HG02759 (cell line): ENCODE results near the gene HRH3.

ENCODE experiments used
- ATAC-seq: cut with Tn5 transposase; IDR thresholded peaks from one replicate; pipeline ENCODE4 v1.9.1; 2021; ENCODE audit warnings: mild to moderate bottlenecking, moderate library complexity; ENCODE audit not compliant: unreplicated experiment

HRH3 gene

DNA sequence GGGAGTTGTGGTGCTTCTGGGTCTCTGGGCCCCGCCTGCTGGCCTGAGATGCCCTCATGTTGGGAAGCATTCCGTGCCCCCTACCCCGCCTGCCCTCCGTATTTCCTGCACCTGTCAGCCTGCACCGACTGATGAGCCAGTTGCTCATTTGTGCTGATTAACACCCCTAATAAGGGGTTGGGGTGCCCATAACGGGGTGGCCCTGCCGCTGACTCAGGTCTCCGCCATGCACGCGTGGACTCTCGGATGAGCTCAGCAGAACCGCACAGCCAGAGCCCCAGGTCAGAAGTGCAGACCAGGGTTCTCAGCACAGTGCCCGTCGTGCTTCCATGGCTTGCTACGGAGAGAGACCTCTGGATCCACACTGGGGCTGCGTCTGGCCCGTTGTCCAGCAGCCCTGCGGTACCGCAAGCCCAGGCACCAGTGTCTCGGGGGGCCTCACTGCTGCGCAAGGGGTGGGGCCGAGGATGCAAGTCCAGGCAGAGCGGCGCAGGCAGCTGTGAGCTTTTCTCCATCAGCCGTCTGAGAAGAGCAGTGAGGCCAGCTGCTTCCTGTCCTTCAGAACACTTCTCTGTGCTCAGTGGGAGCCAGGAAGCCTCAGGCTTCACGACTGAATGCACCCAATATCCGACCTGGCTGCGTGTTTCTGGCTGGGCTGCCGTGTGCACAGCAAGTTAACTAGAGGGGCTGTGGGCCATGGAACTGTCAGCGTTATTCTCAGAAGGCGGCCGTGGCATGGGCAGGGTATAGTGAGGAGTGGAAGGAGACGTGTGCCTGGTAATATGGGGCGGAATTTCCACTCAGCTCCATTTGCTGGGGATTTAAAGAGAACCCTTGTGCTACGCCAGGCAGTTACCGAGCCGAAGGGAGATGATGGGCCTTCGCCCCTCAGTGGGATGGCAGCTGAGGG is 18.6 kb downstream of the HRH3 start:
- ATAC-seq = peak; percentile 86

DNA sequence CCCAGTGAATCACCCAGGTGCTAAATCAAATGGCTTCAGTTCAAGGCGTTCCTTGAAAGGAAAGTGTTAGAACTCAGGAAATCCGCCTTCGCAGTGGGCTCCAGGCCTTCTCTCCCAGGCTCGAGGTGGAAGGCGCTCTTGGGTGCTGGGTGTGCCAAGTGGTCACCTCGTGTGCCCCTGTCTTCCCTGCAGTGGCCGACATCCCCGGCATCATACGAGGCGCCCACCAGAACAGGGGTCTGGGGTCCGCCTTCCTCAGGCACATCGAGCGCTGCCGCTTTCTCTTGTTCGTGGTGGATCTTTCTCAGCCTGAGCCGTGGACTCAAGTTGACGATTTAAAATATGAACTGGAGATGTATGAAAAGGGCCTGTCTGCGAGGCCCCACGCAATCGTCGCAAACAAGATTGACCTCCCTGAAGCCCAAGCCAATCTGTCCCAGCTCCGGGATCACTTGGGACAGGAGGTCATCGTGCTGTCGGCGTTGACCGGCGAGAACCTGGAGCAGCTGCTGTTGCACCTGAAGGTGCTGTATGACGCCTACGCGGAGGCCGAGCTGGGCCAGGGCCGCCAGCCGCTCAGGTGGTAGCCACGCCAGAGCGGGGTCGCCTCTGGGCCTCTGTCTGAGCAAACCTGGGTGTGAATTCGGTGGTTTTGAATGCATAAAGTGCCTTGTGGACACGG is 19.4 kb downstream of the HRH3 start:
- no peak for ATAC-seq

DNA sequence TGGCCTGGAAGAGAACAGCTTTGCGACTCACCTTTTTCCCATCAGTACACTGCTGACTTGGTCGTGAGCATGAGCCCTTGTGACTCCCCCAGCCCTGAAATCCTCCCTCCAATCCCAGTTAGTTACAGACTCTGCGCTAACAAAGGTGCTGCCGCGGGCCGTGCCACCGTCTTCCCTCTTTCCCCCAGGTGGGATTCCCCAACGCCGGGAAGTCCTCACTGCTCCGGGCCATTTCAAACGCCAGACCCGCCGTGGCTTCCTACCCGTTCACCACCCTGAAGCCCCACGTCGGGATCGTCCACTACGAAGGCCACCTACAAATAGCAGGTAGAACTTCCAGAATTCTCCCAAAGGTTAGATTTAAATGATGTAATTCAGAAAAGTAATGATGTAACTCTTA is 21.1 kb downstream of the HRH3 start:
- ATAC-seq = no peak

DNA sequence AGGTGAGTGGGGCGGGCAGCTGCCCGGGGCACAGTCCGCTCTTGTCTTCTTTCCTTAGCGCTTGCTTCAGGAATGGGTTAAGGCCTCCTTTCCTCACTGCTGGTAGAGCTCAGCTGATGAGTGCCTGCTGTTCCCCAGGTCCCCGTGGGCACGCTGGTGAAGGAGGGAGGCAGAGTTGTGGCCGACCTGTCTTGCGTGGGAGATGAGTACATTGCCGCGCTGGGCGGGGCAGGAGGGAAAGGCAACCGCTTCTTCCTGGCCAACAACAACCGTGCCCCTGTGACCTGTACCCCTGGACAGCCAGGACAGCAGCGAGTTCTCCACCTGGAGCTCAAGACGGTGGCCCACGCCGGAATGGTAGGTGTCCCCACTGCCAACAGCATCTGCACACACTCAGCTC is 21.6 kb downstream of the HRH3 start:
- ATAC-seq = no peak

DNA sequence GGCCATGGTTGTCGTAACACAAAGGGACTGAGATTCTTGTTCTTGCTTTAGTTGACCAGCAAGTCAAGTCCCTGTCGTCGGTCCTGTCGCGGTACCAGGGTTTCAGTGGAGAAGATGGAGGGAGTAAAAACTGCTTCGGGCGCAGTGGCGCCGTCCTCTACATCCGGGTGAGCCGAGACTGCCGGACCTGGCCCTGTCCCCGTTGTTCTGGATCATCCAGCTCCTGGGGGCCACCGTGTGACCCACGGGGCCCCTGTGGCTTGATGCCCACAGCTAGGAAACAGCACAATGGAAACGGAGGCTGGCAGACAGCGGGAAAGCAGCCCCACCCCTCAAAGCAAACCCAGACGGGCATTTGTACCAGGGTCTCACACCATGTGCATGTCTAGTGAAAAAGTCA is 22.3 kb downstream of the HRH3 start:
- ATAC-seq = no peak

DNA sequence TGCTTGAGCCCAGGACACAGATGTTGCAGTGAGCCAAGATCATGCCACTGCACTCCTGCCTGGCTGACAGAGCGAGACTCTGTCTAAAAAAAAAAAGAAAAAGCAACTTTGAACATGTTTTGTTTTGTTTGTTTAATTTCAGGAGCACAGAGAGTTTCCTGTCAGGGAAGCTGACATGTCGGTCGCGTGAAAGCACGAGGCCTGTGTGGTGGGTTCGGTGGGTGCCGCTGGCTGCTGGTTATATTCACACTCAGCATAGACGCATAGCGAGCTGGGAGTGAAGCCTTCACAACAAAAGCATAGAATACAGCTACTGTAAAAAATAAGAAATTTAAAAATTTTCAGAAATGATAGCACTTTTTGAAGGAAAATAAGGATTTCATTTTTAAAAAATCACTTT is 22.8 kb downstream of the HRH3 start:
- ATAC-seq = no peak

DNA sequence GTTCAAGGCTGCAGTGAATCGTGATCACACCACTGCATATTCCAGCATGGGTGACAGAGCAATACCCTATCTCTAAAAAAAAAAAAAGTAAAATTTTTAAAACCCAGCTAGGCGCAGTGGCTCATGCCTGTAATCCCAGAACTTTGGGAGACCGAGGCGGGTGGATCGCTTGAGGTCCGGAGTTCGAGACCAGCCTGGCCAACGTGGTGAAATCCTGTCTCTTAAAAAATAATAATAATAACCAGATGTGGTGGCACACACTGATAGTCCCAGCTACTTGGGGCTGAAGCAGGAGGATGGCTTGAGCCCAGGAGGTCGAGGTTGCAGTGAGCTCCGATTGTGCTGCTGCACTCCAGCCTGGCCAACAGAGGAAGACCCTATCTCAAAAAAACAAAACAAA is 23.8 kb downstream of the HRH3 start:
- ATAC-seq = no peak

DNA sequence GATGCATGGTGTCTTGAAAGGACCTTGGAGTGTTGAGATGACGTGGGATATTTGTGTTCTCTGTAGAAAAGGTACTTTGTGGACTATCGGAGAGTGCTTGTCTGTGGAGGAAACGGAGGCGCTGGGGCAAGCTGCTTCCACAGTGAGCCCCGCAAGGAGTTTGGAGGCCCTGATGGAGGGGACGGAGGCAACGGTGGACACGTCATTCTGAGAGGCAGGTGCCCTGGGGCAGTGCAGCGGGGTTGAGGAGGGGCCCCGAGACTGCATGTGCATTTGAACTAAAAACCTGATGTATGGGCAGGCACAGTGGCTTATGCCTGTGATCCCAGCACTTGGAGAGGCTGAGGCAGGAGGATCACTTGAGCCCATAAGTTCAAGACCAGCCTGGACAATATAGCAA is 24.3 kb downstream of the HRH3 start:
- ATAC-seq = no peak

DNA sequence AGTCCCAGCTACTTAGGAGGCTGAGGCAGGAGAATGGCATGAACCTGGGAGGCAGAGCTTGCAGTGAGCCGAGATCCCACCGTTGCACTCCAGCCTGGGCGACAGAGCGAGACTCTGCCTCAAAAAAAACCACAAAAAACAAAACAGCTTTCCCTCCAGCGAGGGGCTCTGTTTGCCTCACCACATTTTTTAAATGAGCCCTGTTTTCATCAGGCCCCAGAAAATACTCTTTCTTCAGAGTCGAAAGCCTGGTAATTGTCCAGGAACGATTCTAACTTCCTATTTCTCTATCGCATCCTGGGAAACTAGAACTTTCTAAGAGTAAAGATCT is 25.0 kb downstream of the HRH3 start:
- ATAC-seq = no peak

DNA sequence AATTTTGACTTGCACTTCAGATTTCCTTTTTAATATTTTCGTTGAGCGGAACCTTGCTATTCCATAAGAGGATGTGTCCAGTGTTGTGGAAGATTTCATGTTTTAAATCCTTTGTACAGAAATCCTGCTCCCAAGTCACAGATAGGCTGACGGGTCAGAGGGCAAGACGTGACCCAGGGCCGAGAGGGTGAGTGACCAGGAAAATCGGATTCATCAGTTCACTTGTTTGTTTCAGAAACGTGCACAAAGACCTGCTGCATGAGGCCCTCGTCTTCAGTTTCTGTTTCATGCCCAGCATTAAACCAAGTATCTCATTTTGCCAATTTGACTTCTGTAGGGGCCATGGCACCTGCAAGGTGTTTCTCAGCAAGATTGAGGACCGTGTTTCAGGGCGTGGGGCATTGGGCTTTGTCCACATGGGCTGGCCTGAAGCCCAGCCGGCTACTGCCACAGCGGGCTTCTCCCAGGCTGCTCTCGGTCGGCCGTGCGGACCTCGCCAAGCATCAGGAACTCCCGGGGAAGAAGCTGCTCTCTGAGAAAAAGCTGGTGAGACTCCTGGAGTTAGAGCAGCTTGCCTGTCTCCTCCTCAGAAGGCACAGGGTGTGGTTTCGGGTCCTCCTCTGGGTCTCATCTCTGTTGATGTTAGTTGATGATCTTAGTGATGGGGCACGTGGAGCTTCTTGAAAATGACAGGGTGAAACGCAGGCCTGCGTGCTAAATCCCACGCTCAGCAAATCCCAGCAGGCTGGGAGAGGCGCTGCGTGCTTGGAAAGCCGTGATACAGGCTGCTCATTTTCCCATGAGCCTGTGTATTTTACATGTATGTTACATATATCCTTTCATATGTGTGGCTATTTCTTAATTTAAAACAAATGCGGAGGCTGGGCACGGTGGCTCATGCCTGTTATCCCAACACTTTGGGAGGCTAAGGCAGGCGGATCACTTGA is 26.7 kb downstream of the HRH3 start:
- no peak for ATAC-seq

DNA sequence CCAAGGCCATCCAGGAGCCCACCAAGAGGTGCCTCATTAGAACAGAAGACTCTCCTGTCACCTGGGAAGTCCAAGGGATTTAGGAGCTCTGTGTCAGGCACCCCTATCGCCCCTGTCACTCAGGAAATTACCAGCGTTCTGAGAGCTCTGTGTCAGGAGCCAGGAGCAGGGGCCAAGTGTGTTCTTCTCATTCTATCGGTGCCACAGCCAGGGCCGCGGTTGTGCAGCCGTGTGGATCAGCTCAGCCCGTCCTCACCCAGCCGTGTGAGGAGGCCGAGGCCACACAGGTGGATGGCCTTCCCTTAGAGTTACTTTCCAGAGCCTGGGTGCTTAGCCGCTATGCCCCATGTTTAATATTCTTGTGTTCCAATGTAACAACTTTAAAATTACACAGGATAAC is 27.4 kb downstream of the HRH3 start:
- no peak for ATAC-seq

DNA sequence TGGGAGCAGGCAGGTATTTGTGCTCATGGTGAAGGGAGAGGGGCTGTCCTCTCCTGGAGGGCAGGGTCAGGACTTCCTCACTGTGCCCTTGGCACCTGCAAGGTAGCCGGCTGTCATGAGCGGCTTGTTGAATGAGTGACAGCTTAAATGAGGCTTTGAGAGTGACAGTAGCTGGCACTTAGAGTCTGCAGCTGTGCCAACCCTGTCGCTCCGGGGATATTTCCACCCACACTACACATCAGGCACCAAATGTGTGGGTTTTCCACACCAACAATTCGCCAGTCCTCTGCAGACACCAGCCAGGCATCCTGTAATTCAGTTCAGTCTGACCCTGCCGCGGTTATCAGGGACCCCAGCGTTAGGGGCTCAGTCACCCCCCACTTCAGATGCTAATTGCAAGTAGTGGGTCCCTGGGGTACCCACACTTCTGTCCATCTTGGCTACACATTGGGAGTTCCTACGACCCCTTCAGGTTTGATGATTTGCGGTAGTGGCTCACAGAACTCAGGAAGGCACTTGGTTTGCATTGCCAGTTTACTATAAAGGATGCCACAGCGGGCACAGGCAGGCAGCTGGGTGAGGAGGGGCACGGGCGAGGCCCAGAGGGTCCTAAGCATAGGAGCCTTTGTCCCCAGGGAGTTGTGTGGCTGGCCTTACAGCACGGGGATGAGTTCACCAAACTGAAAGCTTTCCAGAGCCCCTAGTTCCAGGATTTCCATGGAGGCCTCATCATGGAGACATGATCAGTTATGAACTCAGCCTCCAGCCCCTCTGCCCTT is 28.1 kb downstream of the HRH3 start:
- no peak for ATAC-seq

DNA sequence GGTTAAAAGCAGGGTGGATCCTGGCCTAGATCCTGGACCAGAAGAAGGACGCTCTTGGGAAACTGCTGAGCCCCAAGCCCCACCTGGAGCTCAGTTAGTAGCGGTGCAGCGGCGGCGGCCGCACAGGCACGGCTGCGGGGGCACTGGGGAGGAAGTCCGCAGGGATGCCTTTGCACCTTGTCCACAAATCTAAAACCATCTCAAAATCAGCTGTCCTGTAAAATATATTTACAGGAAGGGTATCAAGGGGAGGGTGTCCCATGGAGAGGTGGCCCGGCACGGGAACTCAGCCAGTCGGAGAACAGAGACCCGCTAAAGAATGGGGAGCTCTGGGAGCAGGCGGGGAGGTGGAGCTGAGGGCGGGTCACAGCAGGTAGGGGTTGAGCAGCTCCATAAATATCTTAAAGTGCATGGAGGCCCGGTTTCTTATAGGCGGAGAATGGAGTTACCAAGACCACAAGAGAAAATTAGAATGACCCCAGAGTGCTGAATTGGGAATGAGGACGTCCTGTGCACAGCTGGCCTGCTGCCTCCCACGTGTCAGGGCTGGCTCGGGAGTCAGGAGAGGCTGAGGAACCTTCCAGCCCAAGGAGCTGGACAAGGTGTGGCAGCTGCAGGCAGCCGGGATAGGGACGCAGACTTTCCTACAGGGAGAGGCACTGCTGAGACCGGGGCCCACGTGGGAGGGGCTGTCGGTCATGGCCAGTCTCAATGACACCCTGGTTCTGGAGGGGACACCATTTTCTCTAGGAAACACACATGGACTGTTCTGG is 29.3 kb downstream of the HRH3 start:
- no peak for ATAC-seq

DNA sequence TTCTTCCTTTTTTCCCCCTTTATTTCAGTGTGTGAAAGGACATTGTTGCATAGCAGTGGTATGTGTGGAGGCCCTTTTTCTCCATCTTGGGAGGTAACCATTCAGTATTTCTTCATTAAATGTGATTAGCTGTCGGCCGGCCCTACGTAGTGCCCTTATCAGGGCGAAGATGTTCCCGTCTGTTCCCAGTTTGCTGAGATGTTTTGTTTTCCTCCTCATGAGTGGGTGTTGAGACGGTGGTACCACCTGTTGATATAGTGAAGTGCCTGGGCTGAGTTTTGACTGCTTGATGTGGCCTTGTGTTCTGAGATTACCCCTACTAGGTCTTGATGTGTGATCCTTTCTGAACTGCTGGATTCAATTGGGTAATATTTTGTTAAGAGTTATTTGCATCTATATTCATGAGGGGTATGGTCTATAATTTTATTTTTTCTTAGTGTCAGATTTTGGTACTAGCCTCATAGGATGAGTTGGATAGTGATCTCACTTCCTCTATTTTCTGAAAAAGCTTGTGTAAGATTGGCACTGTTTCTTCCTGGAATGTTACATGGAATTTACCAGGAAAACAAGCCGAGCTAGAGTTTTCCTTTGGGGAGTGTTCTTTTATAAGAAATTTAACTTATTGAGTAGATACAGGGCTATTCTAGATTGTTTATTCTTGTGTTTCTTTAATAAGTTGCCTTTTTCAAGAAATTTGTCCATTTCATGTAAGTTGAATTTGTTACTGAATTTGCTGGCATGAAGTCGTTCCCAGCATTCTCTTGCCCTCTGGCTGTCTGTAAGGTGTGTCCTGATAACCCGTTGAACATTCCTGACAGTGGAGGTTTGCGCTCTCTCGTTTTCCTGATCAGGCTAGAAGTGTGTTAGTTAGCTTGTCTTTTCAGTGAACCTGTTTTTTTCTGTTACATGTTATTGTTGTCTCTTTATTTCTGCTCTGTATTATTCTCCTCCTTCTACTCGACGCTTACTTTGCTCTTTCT is 32.9 kb downstream of the HRH3 start:
- ATAC-seq = no peak

DNA sequence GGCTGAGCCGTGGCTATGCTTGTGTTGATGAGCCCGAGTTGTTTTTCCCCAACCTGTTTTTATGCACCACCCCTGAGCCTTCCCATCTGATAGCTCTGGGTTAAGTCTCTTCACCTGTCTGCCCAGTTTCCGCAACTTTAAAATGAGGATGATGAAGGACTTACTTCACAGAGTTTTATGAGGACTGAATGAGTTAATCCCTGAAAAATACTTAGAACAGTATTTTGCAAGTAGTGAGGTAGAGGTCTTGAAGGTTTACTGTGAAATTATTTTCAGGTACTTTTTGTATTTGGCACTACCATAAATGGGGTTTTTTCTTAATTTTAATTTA is 34.0 kb downstream of the HRH3 start:
- ATAC-seq = no peak

DNA sequence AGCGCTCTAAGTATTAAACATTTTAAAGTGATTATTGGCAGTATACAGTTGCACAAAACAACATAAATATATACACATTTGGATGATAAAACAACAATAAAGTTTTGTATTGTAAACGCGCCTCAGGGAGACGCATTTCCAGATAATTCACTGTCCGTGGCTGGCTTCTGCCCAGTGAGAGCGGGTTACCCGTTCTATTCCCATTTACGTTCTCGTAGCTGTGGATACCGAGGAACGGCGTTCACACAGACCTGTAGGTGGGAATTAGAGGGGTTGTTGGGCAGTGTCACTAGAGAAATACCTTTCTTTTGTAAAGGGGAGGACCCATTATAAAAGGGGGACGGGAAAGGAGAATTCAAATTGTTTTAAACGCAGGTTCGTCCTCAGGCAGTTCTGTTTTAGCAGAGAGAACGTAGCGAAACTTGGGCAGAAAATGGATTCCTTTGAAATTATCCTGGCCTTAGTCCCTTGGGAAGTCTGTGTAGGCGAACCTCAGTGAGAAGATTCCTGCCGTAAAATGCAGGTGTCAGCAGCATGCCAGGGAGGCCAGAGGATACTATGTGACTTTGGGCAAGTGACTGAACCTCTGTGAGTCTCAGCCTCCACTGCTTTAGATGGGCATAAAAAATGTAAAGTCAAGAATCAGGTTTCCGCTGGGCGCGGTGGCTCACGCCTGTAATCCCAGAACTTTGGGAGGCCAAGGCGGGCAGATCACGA is 36.5 kb downstream of the HRH3 start:
- no peak for ATAC-seq

DNA sequence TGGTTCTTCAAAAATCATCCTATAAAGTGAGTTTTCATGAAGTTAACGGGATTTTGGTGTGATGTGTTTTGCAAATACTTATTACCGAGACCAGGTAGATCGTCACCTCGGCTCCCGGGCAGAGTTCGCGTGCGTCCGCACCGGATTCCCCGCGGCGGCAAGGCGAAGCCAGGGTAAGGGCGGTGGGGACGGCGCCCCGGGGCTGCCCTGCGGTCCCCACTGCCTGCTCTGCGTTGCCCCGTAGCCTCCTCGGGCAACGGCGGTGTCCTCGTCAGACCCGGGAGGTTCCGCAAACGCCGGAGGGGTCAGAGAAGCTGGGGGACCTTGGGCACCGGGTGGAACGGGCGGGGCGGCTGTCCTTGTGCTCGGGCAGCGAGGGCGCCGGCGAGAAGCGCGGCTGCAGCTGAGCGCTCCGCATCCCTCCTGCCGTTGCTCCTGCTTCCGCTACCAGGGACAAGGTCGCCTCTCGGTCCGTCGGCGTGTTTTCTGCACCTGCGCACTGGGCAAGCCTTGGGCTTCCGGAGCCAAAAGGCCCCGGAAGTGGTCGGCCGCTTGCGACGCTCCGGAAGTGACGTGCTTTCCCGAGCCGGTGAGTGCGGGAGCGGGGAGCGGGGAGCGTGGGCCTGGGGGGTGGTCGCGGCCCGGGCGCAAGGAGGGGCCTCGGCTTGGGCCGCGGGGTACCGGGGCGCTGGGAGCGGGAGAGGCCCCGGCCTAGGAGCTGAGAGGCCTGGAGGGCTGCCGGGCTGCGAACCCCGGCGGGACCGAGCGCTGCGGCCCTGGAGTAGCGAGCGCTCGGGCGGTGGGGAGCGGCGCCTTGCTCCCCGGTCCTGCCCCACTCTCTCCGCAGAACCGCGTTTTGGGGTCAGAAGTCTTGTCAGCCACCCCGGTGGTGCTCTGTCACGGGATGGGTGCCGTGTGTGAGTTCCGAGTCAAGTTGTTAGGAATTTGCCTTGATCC is 37.3 kb downstream of the HRH3 start, which contains the start of gene MTG2:
Gene MTG2 (plus strand): TSS at position 560 of the 957 bp plus-strand sequence. CDS start 10,393 bp downstream, outside the sequence.
- peak; percentile 95 for ATAC-seq
